ENCODE measurements around the gene PIP5KL1. TPM values are rescaled to one million over a fixed set of nuclear protein-coding genes. Genes with fewer than 3 reads are reported as not detected.
A peak's percentile ranks its signal among the peaks of the same experiment; 100 is the strongest.

PIP5KL1 gene
- total RNA-seq, 1 donor from 2014 or later: not detected

DNA sequence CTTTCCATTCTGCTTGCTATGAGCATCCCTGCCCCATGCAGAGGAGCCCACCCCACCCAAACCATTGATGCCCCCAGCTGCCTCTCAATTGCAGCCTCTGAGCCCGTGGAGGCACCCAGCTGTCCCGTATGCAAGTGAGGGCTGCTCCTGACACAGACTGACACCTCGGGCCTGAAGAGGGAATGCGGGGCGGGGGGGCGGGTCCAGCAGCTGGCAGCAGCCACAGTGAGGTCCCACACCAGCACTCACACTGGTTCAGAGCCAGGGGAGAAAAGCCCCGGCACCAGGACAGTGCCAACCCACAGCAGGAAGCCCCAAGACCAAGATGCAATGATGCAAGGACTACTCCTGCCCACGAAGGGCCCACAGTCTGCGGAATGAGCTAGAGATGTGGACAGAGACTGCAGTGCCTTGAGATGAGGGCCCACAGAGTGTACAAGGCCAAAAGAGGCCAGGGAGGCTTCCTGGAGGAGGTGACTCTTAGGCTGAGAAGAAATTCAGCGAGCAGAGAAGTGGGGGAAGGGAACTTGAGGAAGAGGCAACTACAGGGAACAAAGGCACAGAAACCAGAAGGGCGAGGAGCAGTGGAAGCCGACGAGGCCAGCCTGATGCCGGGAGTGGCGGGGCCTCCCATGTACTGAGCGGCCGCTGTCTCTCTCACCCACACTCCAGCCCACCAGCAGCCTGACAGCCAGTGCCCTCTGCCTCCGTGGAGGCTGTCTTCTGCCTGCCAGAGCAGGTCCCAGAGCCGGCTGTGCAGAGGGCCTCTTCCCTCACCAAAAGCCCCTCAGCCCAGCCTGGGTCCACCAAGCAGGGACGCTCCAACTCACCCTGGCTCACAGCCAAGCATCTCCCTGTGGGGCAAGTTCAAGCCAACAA is 41.0 kb upstream of the PIP5KL1 start:
- TF ChIP-seq CTCF (IDR thresholded peaks at IDR 0.05): no peak
- no peaks in the 10 kb centered on the region for H3K9me3 ChIP-seq
- no peaks in the 10 kb centered on the region for H3K27me3 ChIP-seq
- DNase-seq (ENCODE audit: low spot score in 2 of 2): no peak
- peak overlapping the region in 1 of 2 donors; percentile 68 for H3K27ac ChIP-seq
- H3K4me1 ChIP-seq: peaks cover 53 to 89% of the 10 kb centered on the region in 2 donors
- intact Hi-C loops (cut with DNase I): no loop called here
- peak overlapping the region in 1 of 2 donors; percentile 9 for H3K4me3 ChIP-seq
- no peaks in the 10 kb centered on the region for H3K36me3 ChIP-seq

- H3K9me3 ChIP-seq: no peaks in the 10 kb centered on the region
- peaks cover 57 to 88% of the 10 kb centered on the region in 2 donors for H3K4me1 ChIP-seq
- TF ChIP-seq CTCF (IDR thresholded peaks at IDR 0.05): no peak
- no peaks in the 10 kb centered on the region for H3K36me3 ChIP-seq
- intact Hi-C loops (cut with DNase I): no loop called here
- H3K27ac ChIP-seq: no peak overlapping the region
- no peaks in the 10 kb centered on the region for H3K27me3 ChIP-seq
- DNase-seq (ENCODE audit: low spot score in 2 of 2): no peak
- H3K4me3 ChIP-seq: no peak overlapping the region
Measured at GRCh38 chr9:127970401-127971313, 40.1 kb upstream of the PIP5KL1 start.

GRCh38 chr9:127968700-127969383 is 38.3 kb upstream of the PIP5KL1 start:
- H3K27ac ChIP-seq: peak overlapping the region; percentile 77 to 98
- H3K4me3 ChIP-seq: peak overlapping the region in 1 of 2 donors; percentile 14
- DNase-seq (ENCODE audit: low spot score in 2 of 2): peak in 1 of 2 donors; percentile 83
- H3K27me3 ChIP-seq: no peaks in the 10 kb centered on the region
- H3K9me3 ChIP-seq: no peaks in the 10 kb centered on the region
- H3K36me3 ChIP-seq: no peaks in the 10 kb centered on the region
- H3K4me1 ChIP-seq: peaks cover 43 to 87% of the 10 kb centered on the region in 2 donors
- intact Hi-C loops (cut with DNase I): no loop called here
- TF ChIP-seq CTCF (IDR thresholded peaks at IDR 0.05): no peak

- Histone ChIP-seq H3K27ac (peak overlapping the region; percentile 33 to 98), H3K27me3 (no peaks in the 10 kb centered on the region), H3K4me3 (no peak overlapping the region), H3K4me1 (peaks cover 45 to 86% of the 10 kb centered on the region in 2 donors), H3K9me3 (no peaks in the 10 kb centered on the region), H3K36me3 (no peaks in the 10 kb centered on the region)
- no peak for DNase-seq (ENCODE audit: low spot score in 2 of 2)
- intact Hi-C loops (cut with DNase I): no loop called here
- TF ChIP-seq CTCF (IDR thresholded peaks at IDR 0.05): no peak
Measured at GRCh38 chr9:127968042-127968441, 37.5 kb upstream of the PIP5KL1 start.

GRCh38 chr9:127967151-127967809 is 36.7 kb upstream of the PIP5KL1 start:
- Histone ChIP-seq H3K9me3 (no peaks in the 10 kb centered on the region), H3K4me3 (no peak overlapping the region), H3K36me3 (no peaks in the 10 kb centered on the region), H3K27me3 (no peaks in the 10 kb centered on the region), H3K4me1 (peaks cover 37 to 86% of the 10 kb centered on the region in 2 donors), H3K27ac (peak overlapping the region; percentile 97 to 98)
- DNase-seq (ENCODE audit: low spot score in 2 of 2): no peak
- intact Hi-C loops (cut with DNase I): no loop called here
- no peak for TF ChIP-seq CTCF (IDR thresholded peaks at IDR 0.05)
